Measurements from ENCODE around the gene UPP1.
"Not testable (repeated sequence)": the region's sequence is repeated elsewhere in the genome, so short reads cannot be mapped to it uniquely, and the experiment has no call there.

Gene UPP1

DNA sequence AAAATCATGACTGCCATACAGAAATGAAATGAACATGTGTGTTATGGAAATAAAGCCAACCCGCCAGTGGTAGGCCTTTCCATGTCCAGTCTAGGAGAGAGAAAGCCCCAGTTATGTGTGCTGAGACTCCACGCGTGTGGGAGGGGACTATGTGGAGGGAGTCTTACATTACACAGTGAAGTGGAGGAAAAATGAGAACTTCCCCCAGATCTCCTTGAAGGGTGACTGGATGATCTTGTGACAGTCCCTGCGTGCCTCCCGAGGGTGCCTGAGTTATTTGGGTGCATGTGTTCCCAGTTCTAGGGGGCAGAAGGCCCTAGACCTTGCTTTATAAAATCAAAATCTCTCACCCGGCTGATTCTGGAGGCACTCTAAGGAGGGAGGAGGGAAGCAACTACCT lies 24.2 kb downstream of the UPP1 start:
- no peak for DNase-seq

DNA sequence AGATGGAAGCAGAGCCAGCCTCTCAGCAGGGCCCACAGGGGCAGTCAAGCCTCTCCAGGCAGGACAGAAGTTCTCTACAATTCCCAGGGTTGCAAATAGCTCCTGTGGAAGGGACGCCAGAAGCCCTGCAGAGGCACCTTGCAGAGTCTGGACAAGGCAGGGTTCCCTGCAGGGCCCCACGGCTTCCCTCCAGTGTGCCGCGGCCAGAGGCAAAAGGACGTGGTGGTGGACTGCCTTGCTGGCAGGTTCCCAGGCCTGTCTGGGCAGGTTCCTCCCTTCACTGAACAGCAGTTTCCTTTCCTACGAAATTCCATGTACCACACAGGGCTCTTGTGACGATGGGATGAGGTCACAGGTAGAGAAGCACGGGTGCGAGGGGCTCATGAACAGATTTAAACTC lies 25.1 kb downstream of the UPP1 start:
- DNase-seq = no peak

DNA sequence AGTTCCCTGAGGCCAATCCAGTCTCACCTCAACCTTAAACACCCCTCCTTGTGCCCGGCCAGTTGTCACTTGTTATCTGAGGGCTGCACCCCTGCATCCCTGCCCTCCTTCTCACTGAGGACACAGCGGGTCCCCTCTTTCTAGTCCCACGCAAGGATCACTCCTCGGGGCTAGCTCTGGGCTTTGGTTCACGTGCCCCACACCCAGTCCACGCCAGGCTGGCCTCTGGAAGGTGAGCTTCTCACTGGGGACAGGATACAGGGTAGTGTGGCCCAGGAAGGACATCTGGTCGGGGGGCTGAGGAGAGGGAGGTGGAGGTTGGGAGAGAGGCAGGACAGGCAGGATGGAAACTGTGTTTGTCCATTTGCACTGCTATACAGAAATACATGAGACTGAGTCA lies 25.5 kb downstream of the UPP1 start:
- DNase-seq = no peak

DNA sequence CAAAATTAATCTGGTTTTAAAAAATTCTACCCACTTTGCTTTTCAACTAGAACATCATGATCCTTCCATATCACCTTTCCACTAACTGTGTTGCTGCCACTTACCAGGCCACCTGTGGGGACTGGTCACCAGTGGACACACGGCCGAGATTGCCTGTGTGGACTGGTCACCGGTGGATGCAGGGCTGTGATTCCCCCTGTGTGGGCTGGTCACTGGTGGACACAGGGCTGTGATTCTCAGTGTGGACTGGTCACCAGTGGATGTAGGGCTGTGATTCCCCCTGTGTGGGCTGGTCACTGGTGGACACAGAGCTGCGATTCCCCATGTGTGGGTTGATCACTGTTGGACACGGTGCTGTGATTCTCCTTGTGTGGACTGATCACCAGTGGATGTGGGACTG lies 27.0 kb downstream of the UPP1 start:
- no peak for DNase-seq

GRCh38 chr7:48118041-48118440 lies 29.0 kb downstream of the UPP1 start:
- DNase-seq = no peak

- DNase-seq = not testable (repeated sequence)
Observed at GRCh38 chr7:48120536-48120935, 31.5 kb downstream of the UPP1 start.

DNA sequence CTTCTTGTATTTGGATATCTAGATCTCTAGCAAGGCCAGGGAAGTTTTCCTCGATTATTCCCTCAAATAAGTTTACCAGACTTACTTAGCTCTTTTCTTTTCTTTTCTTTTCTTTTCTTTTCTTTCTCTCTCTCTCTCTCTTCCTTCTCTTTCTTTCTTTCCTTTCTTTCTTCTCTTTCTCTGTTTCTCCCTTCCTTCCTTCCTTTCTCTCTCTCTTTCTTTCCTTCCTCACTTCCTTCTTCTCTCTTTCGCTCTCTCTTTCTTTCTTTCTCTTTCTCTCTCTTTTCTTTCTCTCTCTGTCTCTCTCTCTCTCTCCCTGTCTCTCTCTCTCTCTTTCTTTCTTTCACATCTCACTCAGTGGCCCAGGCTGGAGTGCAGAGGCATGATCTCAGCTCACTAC lies 37.0 kb downstream of the UPP1 start:
- no peak for DNase-seq

DNA sequence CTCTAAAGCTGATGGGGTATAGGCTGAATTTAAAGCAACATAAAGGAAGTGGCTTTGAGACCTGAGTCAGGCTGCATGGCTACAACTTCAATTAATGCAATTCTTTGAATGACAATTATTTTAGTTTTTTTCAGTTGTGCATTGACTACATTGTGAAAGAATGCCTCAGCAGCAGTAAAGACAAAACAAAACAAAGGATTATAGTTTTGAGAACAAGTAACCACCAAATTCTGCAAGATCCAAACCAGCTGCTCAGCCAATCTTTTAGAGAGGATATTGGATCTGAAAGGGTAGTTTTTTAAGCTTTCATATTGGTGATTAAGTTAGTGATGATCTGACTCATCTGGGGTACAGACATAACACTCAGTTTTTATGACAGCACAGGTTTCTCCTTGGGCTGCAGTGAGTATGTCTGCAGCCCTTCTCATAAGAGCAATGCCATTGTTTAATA lies 41.6 kb downstream of the UPP1 start:
- no peak for DNase-seq

GRCh38 chr7:48132792-48133191 lies 43.7 kb downstream of the UPP1 start:
- no peak for DNase-seq

DNA sequence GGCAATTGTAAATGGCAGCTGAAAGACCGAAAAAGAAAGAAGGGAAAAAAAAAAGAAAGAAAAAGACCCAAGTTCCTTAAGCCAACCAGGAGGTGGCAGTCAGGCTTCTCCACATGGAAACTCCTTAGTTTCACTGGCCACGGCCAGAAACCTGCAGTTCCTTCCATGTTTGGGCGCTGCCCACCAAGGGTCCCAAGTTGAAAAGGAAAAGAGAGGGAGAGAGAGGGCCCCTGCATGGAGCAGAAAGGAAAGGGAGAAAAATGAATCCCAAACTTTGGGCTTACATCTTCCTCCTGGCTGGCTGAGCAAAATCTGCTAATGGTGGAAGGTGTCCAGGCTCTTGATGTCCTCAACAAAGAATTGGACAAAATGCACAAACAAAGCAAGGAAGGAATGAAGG lies 50.4 kb downstream of the UPP1 start:
- no peak for DNase-seq

GRCh38 chr7:48140001-48140681 lies 51.1 kb downstream of the UPP1 start:
- DNase-seq = no peak

DNA sequence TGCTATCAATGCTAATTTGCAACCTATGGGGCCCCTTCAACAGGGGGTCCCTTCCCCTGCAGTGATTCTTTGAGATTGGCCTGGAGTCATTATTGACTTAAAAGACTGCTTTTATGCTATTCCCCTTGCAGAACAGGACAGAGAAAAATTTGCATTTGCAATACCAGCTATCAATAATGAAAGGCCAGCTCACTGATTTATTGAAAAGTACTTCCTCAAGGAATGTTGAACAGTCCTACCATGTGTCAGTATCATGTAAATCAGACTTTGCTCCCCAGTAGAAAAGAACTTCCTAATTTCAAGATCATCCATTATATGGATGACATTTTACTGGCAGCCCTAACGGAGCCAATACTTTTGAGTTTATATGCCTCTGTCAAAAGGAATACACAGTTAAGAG lies 52.5 kb downstream of the UPP1 start:
- DNase-seq = no peak

- DNase-seq = no peak
Observed at GRCh38 chr7:48144291-48144768, 55.3 kb downstream of the UPP1 start.

DNA sequence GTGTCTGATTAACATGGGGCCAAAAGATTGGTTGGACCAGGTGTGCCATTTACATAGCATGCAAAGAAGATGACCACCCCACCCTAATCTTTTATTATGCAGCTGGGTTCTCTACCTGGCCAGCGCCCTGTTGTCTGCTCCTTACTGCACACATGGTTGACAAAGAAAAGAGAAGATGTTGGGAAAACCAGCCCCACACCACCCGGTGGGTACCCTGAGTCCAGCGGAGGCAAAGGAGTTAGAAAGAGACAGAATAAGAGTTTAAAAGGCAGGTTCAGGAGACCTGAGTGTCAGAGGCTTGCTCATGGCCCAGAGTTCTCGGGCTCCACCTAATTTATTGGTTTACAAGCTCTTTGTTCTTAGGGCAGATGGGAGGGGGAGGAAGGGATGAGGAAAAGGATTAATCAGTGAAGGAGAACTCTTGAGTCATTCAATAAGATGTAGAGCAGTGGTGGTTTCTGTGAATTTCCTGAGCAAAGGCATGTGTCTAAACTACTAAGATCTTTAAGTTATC lies 58.1 kb downstream of the UPP1 start:
- DNase-seq = no peak

GRCh38 chr7:48147690-48148089 lies 58.6 kb downstream of the UPP1 start:
- DNase-seq = not testable (repeated sequence)

- DNase-seq = no peak
Observed at GRCh38 chr7:48148311-48148710, 59.2 kb downstream of the UPP1 start.

DNA sequence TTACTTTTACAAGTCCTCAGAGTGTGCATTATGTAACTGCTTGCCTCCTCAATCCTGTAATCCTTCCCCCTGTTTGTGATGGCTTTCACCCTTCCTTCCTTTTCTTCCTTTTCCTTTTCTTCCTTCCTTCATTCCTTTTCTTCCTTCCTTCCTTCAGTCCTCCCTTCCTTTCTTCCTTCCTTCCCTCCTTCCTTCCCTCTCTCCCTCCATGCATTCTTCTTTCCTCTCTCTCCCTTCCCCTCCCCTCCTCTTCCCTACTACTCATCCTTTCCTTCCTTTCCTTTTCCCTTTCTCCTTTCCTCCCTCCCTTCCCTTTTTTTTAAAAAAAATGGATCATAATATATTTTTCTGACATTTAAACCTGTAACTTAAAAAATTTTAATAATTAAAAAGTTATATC lies 60.0 kb downstream of the UPP1 start:
- DNase-seq = no peak

DNA sequence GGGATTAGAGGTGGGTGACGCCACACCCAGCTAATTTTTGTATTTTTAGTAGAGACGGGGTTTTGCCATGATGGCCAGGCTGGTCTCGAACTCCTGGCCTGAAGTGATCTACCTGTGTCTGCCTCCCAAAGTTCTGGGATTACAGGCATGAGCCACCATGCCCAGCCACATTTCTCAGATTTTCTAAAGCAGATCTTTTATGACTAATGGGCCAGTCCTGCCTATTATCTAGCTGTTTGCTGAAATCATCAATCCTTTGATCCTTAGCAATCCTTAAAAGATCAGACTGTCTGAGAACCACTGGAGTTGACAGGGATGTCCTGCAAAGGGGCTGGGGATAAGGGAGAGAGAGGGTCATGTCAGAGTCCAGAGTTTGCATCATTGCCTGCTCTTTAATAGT lies 61.0 kb downstream of the UPP1 start:
- no peak for DNase-seq

DNA sequence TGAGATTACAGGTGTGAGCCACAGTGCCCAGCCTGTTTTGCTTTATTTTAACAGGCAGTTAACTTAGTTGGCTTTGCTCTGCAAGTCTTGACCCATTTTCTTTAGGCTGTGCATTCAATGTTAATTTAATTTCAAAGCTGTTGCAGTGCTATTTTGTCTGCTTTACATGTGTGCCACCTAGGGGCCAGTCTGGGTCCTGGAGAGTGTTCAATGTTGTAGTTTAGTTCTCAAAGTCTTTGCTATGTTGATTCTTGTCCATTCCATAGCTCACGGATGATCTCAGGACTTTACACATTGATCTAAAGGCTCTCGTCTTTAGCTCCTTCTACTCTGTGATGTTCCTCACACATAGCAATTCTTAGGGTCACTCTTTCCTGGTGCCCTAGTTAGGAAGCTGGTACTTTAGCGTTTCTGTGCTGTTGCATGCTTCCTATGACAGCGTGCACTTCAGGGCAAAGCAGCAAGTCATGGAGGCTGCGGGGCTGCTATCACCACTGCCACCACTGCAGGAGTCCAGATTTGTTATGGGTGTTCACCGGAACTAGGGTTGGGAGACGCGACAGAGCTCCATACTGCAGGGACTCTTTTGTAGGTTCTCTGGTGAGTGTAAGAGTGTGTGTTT lies 65.8 kb downstream of the UPP1 start:
- DNase-seq = no peak
